HG03575 (cell line): Measurements from ENCODE around the gene CEP170B.

Source experiments
- ATAC-seq: cut with Tn5 transposase; IDR thresholded peaks from one replicate; pipeline ENCODE4 v1.9.1; 2021; ENCODE audit not compliant: unreplicated experiment, insufficient number of reproducible peaks, low FRiP score; ENCODE audit errors: extremely low read depth

CEP170B gene

GRCh38 chr14:104865631-104866441 lies 768 bp downstream of the CEP170B start:
- ATAC-seq: no peak

DNA sequence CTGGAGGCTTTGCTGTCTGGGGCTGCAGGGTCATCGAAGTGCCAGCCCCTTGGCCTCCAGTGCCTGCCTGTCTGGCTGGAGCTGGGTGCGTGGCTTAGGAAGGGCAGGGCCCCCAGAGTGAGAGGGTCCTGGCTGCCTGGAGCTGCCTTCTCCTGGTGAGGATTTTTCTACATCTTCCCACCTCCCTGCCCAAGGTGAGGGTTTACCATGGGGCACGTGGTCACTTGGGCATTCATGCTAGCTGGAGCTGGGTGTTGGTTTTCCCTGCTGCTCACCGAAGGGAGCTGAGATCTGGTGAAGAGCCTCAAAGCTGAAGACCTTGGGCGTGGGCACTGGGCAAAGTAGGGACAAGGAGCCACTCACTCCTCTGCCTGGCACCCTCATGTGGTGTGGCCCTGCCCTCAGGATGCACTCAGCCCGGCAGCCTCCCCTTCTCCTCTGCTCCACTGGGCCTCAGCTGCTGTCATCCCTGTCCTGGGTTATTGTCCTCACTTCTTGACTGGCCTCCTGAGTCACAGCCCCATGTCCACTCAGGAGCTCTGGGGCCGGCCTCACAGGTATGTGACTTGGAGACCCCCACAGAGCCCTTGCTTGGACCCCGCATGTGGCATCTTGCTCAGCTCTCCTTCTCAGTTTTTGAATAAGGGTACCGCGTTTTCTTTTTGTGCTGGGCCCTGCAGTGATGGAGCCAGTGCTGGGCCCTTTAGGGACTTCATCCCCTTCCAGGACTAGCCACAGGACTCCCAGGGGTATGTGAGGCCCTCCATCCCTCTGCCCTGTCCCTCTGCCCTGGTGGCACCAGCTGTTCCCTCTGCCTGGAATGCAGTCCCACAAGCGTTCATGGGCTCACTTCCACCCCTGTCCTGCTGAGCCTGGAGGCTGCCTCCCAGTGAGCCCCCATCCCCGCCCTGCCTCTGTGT lies 1.6 kb downstream of the CEP170B start:
- ATAC-seq: no peak

DNA sequence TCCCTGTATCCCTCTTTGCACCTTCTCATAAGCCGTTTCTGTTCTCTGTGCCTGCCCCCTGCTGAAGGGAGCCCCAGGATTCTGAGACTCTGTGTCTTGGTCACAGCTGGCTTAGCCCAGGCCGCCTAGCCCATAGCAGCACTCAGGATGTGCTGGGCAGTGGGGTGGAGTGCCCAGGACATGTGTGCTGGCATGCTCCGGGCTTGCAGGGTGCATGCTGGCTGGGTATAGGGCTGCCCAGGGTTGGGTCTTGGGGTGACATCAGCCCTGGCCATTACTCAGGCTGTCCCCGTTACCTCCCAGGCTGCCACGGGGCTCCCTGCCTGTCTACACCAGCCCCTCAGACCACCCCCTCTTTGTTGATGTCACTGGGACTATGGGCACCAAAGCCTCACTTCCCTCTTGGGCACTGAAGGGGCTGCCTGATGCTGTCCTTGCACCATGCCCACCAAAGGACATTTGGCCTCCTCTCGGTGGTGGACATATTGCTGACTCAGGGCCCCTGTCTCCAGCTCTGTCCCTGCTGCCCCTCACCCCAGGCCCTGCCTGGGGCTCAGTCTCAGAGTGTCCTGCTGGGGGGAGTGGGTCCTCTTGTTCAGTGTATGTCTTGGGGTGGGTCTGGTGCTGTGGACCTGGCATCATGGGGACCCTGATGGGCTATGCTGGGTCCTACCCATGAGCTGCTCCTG lies 2.4 kb downstream of the CEP170B start:
- ATAC-seq: no peak

GRCh38 chr14:104868060-104868740 lies 3.1 kb downstream of the CEP170B start:
- no peak for ATAC-seq

DNA sequence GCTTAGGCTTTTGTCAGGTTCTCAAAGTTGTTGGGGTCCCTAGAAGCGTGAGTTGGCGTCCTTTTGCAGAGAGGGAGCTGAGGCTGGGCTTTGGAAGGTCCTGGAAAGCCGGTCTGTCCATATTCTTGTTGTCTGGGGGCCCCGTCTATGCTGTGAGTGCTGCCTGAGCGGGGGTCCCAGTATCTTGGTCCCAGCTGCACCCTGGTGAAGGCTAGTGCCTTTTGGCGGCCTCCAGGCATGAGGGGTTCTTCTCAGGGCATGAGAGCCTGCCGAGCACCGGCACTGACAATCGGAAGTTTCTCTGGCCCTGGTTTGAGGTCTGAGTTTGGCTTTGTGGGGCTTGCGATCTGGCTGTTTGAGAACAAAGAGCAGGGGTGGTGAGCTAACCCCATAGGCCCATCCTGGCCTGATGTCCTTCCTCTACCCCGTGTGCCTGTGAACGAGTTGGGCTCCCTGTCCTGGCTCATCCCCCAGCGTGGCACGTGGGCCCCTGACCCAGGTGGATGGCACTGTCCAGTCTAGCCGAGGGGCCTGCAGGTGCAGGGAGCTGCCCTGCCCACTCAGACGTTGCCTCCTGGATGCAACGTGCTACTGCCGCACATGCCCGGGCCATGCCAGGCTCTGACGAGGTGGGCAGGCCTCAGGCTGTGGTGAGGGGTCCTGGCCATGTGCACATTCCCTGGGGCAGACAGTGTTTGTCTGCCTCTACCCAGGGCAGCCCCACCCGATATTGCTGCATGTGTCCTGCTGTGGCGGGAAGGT lies 3.9 kb downstream of the CEP170B start:
- ATAC-seq: no peak

DNA sequence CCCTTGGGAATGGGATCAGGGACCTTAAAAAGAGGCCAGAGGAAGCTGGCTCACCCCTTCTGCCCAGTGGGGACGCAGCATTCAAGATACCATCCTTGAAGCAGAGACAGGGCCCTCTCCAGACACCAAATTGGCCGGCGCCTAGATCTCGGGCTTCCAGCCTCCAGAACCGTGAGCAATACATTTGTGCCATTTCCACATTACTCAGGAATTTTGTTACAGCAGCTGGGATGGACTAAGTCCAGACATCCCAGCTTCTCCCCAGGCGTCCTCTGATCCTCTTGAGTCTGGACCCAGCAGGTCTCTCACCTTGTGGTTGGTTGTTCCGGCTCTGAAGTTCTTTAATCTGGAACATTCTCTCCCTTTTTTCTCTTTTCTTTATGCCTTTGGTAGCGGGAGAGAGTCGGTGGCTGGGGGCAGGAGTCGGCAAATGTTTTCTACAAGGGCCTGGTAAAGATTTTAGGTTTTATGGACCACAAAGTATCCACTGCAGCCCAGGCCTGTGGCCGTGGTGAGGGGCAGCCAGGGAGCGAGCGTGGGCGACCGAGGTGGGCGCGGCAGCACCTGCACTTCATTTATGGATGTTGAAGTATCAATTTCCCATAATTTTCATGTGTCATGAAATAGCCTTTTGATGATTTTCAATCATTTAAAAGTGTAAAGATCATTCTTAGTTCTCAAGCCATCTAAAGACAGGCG lies 4.8 kb downstream of the CEP170B start:
- no peak for ATAC-seq

- ATAC-seq: no peak
Measured at GRCh38 chr14:104870368-104871144, 5.5 kb downstream of the CEP170B start.

GRCh38 chr14:104871145-104871655 lies 6.1 kb downstream of the CEP170B start:
- ATAC-seq: no peak

- no peak for ATAC-seq
Measured at GRCh38 chr14:104871656-104872468, 6.8 kb downstream of the CEP170B start.

DNA sequence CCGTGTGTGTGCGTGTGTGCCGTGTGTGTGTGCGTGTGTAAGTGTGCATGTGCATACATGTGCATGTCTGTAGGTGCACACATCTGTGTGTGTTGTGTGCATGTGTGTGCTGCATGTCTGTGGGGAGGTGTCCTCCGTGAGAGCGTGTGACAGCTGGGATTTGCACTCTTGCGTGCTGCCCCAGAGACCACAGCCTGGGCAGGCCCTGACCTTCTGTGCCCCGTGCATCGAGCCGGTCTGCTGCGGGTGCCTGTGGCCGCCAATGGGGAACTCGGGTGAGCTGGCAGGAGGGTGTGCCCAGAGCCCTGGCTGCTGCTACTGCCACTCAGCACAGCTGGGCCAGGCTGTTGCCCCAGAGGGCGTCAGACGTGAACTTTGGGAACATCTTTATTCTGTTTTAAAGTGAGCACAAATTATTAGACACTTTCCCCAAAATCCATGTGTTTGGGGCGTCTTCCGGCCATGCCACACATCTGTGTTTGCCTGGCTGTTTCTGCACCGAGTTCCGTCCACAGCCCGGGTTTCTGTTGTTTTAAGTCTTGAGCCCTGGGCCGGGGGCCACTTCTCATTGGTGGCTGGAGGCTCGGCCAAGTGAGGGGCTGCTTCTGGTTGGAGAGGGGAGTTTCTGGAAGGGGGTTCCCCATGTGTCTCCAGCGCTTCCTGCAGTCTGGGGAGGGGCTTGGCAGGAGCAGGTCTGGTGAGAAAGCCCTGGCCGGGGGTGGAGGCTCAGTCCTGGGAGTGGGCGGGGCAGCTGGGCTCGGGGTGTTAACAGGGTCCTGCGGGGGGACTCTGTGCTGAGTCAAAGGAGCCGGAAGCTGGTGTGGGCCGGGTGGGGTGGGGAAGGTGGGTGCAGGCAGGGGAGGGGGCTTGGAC lies 7.6 kb downstream of the CEP170B start:
- ATAC-seq: no peak

GRCh38 chr14:104873380-104874055 lies 8.4 kb downstream of the CEP170B start:
- no peak for ATAC-seq

DNA sequence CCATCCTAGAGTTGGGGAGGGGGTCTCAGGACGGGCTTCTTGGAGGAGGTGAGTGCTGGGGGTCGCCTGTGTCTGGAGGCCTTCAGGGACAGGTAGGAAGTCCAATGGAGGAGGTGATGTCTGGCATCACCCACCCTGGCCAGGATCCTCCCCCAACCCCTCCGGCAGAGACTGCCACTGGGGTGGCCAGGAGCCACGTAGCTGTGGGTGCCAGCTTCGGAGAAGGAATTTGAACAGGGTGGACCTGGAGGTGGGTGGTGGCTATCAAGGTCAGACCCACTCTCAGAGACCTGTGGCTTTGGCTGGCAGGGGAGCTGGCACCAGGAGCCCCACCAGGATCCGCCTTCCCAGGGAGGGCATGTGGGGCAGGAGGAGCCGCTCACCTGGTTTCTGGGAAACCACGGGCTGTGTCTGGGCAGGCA lies 9.1 kb downstream of the CEP170B start:
- no peak for ATAC-seq

- no peak for ATAC-seq
Measured at GRCh38 chr14:104874571-104875411, 9.7 kb downstream of the CEP170B start.

DNA sequence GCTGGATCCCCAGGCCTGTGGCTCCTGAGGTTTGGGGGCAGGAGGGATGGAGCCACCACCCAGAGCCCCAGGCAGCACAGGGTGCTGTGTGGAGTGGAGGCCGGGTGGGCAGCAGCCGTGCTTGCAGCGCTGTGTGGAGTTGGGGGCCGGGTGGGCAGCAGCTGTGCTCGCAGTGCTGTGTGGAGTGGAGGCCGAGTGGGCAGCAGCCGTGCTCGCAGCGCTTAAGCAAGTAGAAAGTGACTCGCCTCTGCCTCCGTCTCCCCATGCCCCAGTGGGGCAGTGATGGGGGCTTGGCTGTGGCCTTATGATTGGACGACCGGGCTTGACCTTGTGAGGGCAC lies 10.3 kb downstream of the CEP170B start:
- ATAC-seq: no peak
